ENCODE results near the gene CFAP299.
"Not testable (repeated sequence)": the region's sequence is repeated elsewhere in the genome, so short reads cannot be mapped to it uniquely, and the experiment has no call there.

The CFAP299 gene

GRCh38 chr4:80333121-80333520 lies 2.4 kb upstream of the CFAP299 start:
- DNase-seq: no peak

- DNase-seq: no peak
Observed at GRCh38 chr4:80334568-80334967, 962 bp upstream of the CFAP299 start.

- no peak for DNase-seq
Observed at GRCh38 chr4:80335226-80335553, 340 bp upstream of the CFAP299 start.

GRCh38 chr4:80336582-80336981 lies 1.1 kb downstream of the CFAP299 start:
- DNase-seq: no peak

GRCh38 chr4:80340036-80340435 lies 4.5 kb downstream of the CFAP299 start:
- no peak for DNase-seq

- not testable (repeated sequence) for DNase-seq
Observed at GRCh38 chr4:80342684-80343083, 7.2 kb downstream of the CFAP299 start.

GRCh38 chr4:80343887-80344286 lies 8.4 kb downstream of the CFAP299 start:
- no peak for DNase-seq

- DNase-seq: no peak
Observed at GRCh38 chr4:80360084-80360483, 24.6 kb downstream of the CFAP299 start.

- DNase-seq: no peak
Observed at GRCh38 chr4:80360900-80361299, 25.4 kb downstream of the CFAP299 start.

GRCh38 chr4:80361329-80361900 lies 25.9 kb downstream of the CFAP299 start:
- DNase-seq: no peak

GRCh38 chr4:80362578-80363181 lies 27.1 kb downstream of the CFAP299 start:
- peak; percentile 13 to 31 for DNase-seq

- DNase-seq: peak; percentile 40 to 42
Observed at GRCh38 chr4:80365928-80366327, 30.4 kb downstream of the CFAP299 start.

GRCh38 chr4:80367737-80368136 lies 32.2 kb downstream of the CFAP299 start:
- DNase-seq: no peak

- no peak for DNase-seq
Observed at GRCh38 chr4:80370635-80371034, 35.1 kb downstream of the CFAP299 start.

GRCh38 chr4:80371046-80371445 lies 35.5 kb downstream of the CFAP299 start:
- DNase-seq: no peak

- DNase-seq: no peak
Observed at GRCh38 chr4:80374180-80374579, 38.6 kb downstream of the CFAP299 start.

GRCh38 chr4:80382090-80382832 lies 46.7 kb downstream of the CFAP299 start:
- DNase-seq: no peak

GRCh38 chr4:80385397-80386280 lies 50.1 kb downstream of the CFAP299 start:
- DNase-seq: no peak

GRCh38 chr4:80386281-80386886 lies 50.9 kb downstream of the CFAP299 start:
- DNase-seq: no peak

GRCh38 chr4:80387390-80388283 lies 52.1 kb downstream of the CFAP299 start:
- DNase-seq: no peak

GRCh38 chr4:80388284-80388607 lies 52.7 kb downstream of the CFAP299 start:
- no peak for DNase-seq

- no peak for DNase-seq
Observed at GRCh38 chr4:80390178-80390577, 54.6 kb downstream of the CFAP299 start.

Measured in stimulated activated CD4-positive, alpha-beta T cell treated with anti-CD3 and anti-CD28 coated beads, Interleukin-4, amount 100 ng/mL, for 4 hours (primary cell).